OCI-LY3 (cell line): ENCODE results near the gene PDE4D.

Experiments
- H2AFZ ChIP-seq: fragments of 200-600, 300-600 bp; shearing (Covaris generic); 2 replicates; pipeline ENCODE4 v1.6.0; 2014; ENCODE audit warnings: antibody characterized with exemption, low read depth, low read length
- H3K27ac ChIP-seq: fragments of 200-600, 300-600 bp; sonication (generic); 2 replicates; pipeline ENCODE4 v1.5.1; 2014; ENCODE audit warnings: mild to moderate bottlenecking, low read length, moderate library complexity, mixed read lengths
- H3K27me3 ChIP-seq: fragments of 200-600, 300-600 bp; sonication (generic); 2 replicates; pipeline ENCODE4 v1.6.1; 2014; ENCODE audit warnings: low read depth, low read length, mixed read lengths
- H3K36me3 ChIP-seq: fragments of 200-600, 300-600 bp; sonication (generic); replicated peaks from 2 replicates; pipeline ENCODE3; 2014; ENCODE audit warnings: low read depth, low read length, mixed read lengths
- H3K4me1 ChIP-seq: fragments of 300-600, 200-600 bp; sonication (generic); 2 replicates; pipeline ENCODE4 v1.6.1; 2014; ENCODE audit warnings: low read length, mixed read lengths
- H3K4me2 ChIP-seq: fragments of 200-600, 300-600 bp; sonication (generic); 2 replicates; pipeline ENCODE4 v1.6.1; 2014; ENCODE audit warnings: low read length, mixed read lengths
- H3K4me3 ChIP-seq: fragments of 300-600, 200-600 bp; sonication (generic); 2 replicates; pipeline ENCODE4 v1.5.1; 2014; ENCODE audit warnings: antibody characterized with exemption, mild to moderate bottlenecking, low read length, moderate library complexity
- H3K79me2 ChIP-seq: fragments of 300-600, 200-600 bp; shearing (Covaris generic); 2 replicates; pipeline ENCODE4 v1.6.1; 2014; ENCODE audit warnings: mild to moderate bottlenecking, low read length, mixed read lengths
- H3K9ac ChIP-seq: fragments of 300-600, 200-600 bp; shearing (Covaris generic); 2 replicates; pipeline ENCODE4 v1.6.0; 2014; ENCODE audit warnings: mild to moderate bottlenecking, low read length, moderate library complexity
- H3K9me3 ChIP-seq: fragments of 200-600, 300-600 bp; shearing (Covaris generic); 2 replicates; pipeline ENCODE4 v1.6.1; 2014; ENCODE audit warnings: low read length, mixed read lengths; ENCODE audit not compliant: insufficient read depth
- H4K20me1 ChIP-seq: fragments of 200-600, 300-600 bp; sonication (generic); 2 replicates; pipeline ENCODE4 v1.6.1; 2016; ENCODE audit warnings: low read length, mixed read lengths; ENCODE audit not compliant: insufficient read depth
- CTCF ChIP-seq: fragments of 200-600, 300-600 bp; sonication (generic); IDR thresholded peaks from 2 replicates; pipeline ENCODE4 v1.5.1; 2014; ENCODE audit warnings: antibody characterized with exemption, low read length, low read depth
- EZH2phosphoT487 ChIP-seq: fragments of 200-600 bp; shearing (Covaris generic); IDR thresholded peaks from 2 replicates; pipeline ENCODE4 v1.6.1; 2018; ENCODE audit warnings: antibody characterized with exemption, mixed run types, low read depth

Gene PDE4D

GRCh38 chr5:59725392-59725767, 168.1 kb downstream of the PDE4D start:
- Histone ChIP-seq H3K4me1 (no peaks in the 10 kb centered on the region), H3K4me2 (no peak overlapping the region), H3K4me3 (no peak overlapping the region), H3K27ac (no peak overlapping the region), H4K20me1 (no peaks in the 10 kb centered on the region), H3K9me3 (no peaks in the 10 kb centered on the region), H3K79me2 (no peaks in the 10 kb centered on the region), H3K36me3 (no peaks in the 10 kb centered on the region), H2AFZ (no peak overlapping the region), H3K9ac (no peak overlapping the region), H3K27me3 (no peaks in the 10 kb centered on the region)
- no peak for TF ChIP-seq EZH2phosphoT487
- TF ChIP-seq CTCF, result no peak

GRCh38 chr5:59724482-59725391, 168.8 kb downstream of the PDE4D start:
- no peak for TF ChIP-seq EZH2phosphoT487
- TF ChIP-seq CTCF, result peak; percentile 62
- Histone ChIP-seq H3K9me3 (no peaks in the 10 kb centered on the region), H3K36me3 (no peaks in the 10 kb centered on the region), H3K9ac (no peak overlapping the region), H3K27me3 (no peaks in the 10 kb centered on the region), H3K27ac (no peak overlapping the region), H3K4me3 (no peak overlapping the region), H2AFZ (no peak overlapping the region), H3K4me2 (no peak overlapping the region), H3K79me2 (no peaks in the 10 kb centered on the region), H3K4me1 (no peaks in the 10 kb centered on the region), H4K20me1 (no peaks in the 10 kb centered on the region)

GRCh38 chr5:59722874-59723273, 170.7 kb downstream of the PDE4D start:
- H4K20me1 ChIP-seq, result no peaks in the 10 kb centered on the region
- H3K9ac ChIP-seq, result no peak overlapping the region
- H3K36me3 ChIP-seq, result no peaks in the 10 kb centered on the region
- no peaks in the 10 kb centered on the region for H3K27me3 ChIP-seq
- H3K79me2 ChIP-seq, result no peaks in the 10 kb centered on the region
- no peaks in the 10 kb centered on the region for H3K4me1 ChIP-seq
- H3K4me2 ChIP-seq, result no peak overlapping the region
- H3K9me3 ChIP-seq, result no peaks in the 10 kb centered on the region
- TF ChIP-seq EZH2phosphoT487, result no peak
- TF ChIP-seq CTCF, result no peak
- H3K27ac ChIP-seq, result no peak overlapping the region
- no peak overlapping the region for H3K4me3 ChIP-seq
- H2AFZ ChIP-seq, result no peak overlapping the region

GRCh38 chr5:59721741-59722140, 171.8 kb downstream of the PDE4D start:
- Histone ChIP-seq H3K4me1 (no peaks in the 10 kb centered on the region), H3K27me3 (no peaks in the 10 kb centered on the region), H3K36me3 (no peaks in the 10 kb centered on the region), H3K4me3 (no peak overlapping the region), H3K9ac (no peak overlapping the region), H3K79me2 (no peaks in the 10 kb centered on the region), H3K9me3 (no peaks in the 10 kb centered on the region), H4K20me1 (no peaks in the 10 kb centered on the region), H3K27ac (no peak overlapping the region), H2AFZ (no peak overlapping the region), H3K4me2 (no peak overlapping the region)
- TF ChIP-seq EZH2phosphoT487 (no peak), CTCF (no peak)
